Measurements from ENCODE around the gene HMCN2.

DNA sequence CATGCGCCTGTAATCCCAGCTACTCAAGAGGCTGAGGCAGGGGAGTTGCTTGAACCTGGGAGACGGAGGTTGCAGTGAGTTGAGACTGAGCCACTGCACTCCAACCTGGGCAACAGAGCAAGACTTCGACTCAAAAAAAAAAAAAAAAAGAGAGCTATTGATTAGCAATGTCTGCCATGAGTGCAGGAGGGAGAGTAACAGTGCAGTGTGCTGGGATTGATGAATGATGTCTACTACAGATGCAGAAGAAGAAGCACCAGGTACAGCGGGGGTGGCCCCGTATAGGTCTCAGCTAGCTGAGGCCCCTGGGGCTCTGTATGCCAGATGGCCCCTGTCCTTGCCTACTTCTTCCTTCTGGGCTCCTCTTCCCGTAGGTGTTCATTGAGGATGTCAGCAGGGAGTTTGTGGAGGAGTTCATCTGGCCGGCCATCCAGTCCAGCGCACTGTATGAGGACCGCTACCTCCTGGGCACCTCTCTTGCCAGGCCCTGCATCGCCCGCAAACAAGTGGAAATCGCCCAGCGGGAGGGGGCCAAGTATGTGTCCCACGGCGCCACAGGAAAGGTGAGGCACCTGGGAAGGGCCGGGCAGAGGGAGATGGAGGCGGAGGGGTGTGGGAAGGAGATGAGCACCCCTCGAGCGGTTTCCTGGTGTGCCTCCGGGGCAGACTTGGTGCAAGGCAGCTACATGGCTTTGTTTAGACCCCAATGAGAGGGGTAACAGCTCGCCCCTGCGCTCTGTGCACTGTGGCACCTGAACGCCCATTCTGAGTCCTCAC, 192.7 kb downstream of the HMCN2 start:
- TF ChIP-seq, protein P1, sequence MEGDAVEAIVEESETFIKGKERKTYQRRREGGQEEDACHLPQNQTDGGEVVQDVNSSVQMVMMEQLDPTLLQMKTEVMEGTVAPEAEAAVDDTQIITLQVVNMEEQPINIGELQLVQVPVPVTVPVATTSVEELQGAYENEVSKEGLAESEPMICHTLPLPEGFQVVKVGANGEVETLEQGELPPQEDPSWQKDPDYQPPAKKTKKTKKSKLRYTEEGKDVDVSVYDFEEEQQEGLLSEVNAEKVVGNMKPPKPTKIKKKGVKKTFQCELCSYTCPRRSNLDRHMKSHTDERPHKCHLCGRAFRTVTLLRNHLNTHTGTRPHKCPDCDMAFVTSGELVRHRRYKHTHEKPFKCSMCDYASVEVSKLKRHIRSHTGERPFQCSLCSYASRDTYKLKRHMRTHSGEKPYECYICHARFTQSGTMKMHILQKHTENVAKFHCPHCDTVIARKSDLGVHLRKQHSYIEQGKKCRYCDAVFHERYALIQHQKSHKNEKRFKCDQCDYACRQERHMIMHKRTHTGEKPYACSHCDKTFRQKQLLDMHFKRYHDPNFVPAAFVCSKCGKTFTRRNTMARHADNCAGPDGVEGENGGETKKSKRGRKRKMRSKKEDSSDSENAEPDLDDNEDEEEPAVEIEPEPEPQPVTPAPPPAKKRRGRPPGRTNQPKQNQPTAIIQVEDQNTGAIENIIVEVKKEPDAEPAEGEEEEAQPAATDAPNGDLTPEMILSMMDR (IDR thresholded peaks at IDR 0.05): no peak
- no peak for TF ChIP-seq POLR2AphosphoS5 (IDR thresholded peaks at IDR 0.05)
- TF ChIP-seq POLR2A (IDR thresholded peaks at IDR 0.05): no peak

All from prostate gland (tissue), 2 donors.